Putamen (tissue), 1 donor: ENCODE results near the gene GRM7.

Experiments
- DNase-seq: peaks from one replicate; pipeline ENCODE4 v3.0.0-alpha.2; 2016; ENCODE audit warnings: low spot score

GRM7 gene

GRCh38 chr3:7400360-7400759, 539.4 kb downstream of the GRM7 start:
- DNase-seq, result no peak

GRCh38 chr3:7401418-7401817, 540.5 kb downstream of the GRM7 start:
- no peak for DNase-seq

- no peak for DNase-seq
Measured at GRCh38 chr3:7407107-7407506, 546.2 kb downstream of the GRM7 start.

- no peak for DNase-seq
Measured at GRCh38 chr3:7410782-7411181, 549.9 kb downstream of the GRM7 start.

GRCh38 chr3:7421065-7421464, 560.1 kb downstream of the GRM7 start:
- DNase-seq, result no peak

- no peak for DNase-seq
Measured at GRCh38 chr3:7423036-7423435, 562.1 kb downstream of the GRM7 start.

GRCh38 chr3:7423995-7424394, 563.1 kb downstream of the GRM7 start:
- DNase-seq, result no peak

GRCh38 chr3:7428206-7428718, 567.3 kb downstream of the GRM7 start:
- DNase-seq, result no peak

GRCh38 chr3:7432610-7433009, 571.7 kb downstream of the GRM7 start:
- no peak for DNase-seq

GRCh38 chr3:7433073-7433472, 572.2 kb downstream of the GRM7 start:
- no peak for DNase-seq

GRCh38 chr3:7436542-7436941, 575.6 kb downstream of the GRM7 start:
- DNase-seq, result no peak

- no peak for DNase-seq
Measured at GRCh38 chr3:7437231-7437630, 576.3 kb downstream of the GRM7 start.

- DNase-seq, result no peak
Measured at GRCh38 chr3:7439101-7439680, 578.3 kb downstream of the GRM7 start.

GRCh38 chr3:7444886-7445285, 584.0 kb downstream of the GRM7 start:
- no peak for DNase-seq

- no peak for DNase-seq
Measured at GRCh38 chr3:7445331-7445730, 584.4 kb downstream of the GRM7 start.

- DNase-seq, result no peak
Measured at GRCh38 chr3:7447197-7447769, 586.4 kb downstream of the GRM7 start.

GRCh38 chr3:7456386-7456785, 595.5 kb downstream of the GRM7 start:
- no peak for DNase-seq

GRCh38 chr3:7461202-7461825, 600.4 kb downstream of the GRM7 start:
- no peak for DNase-seq

GRCh38 chr3:7469866-7470265, 609.0 kb downstream of the GRM7 start:
- peak; percentile 29 for DNase-seq

- no peak for DNase-seq
Measured at GRCh38 chr3:7484636-7485035, 623.7 kb downstream of the GRM7 start.

GRCh38 chr3:7487763-7488162, 626.8 kb downstream of the GRM7 start:
- DNase-seq, result no peak

GRCh38 chr3:7489417-7489816, 628.5 kb downstream of the GRM7 start:
- DNase-seq, result no peak

GRCh38 chr3:7498715-7499114, 637.8 kb downstream of the GRM7 start:
- no peak for DNase-seq

- no peak for DNase-seq
Measured at GRCh38 chr3:7503431-7503830, 642.5 kb downstream of the GRM7 start.
